SK-N-SH (cell line): Measurements from ENCODE around the gene TGFBR3. TPM values are rescaled to one million over a fixed set of nuclear protein-coding genes. Genes with fewer than 3 reads are reported as not detected.

Experiments
- CTCF ChIA-PET: fragments of 300-600, 350-600 bp; formaldehyde crosslinking; extraction: SDS; loops from one replicate; lab custom pipeline; 2021; lab: Yijun Ruan, JAX
- POLR2A ChIA-PET: fragments of 350-600 bp; sonication (Branson Sonifier 250); formaldehyde crosslinking; extraction: SDS; loops from one replicate; lab custom pipeline; 2020; ENCODE audit warnings: antibody characterized with exemption, inconsistent platforms; lab: Yijun Ruan, JAX
- DNase-seq: peaks from one replicate; pipeline ENCODE4 v3.0.0; 2012
- H2AFZ ChIP-seq: fragments of 200-600 bp; sonication (generic); 2 replicates; pipeline ENCODE4 v1.8.1; 2016; ENCODE audit warnings: antibody characterized with exemption, mild to moderate bottlenecking, low read depth
- H3F3A ChIP-seq: fragments of 200-600 bp; sonication (generic); replicated peaks from 2 replicates; pipeline ENCODE3; 2016; ENCODE audit warnings: antibody characterized with exemption, mild to moderate bottlenecking; ENCODE audit not compliant: insufficient read depth
- H3K27ac ChIP-seq, 2 experiments: fragments of 200-500 bp in 1 of 2; fragments of 200-600 bp in 1 of 2; sonication (Bioruptor generic) in 1 of 2; sonication (generic), shearing (Covaris generic) in 1 of 2; 2 replicates each; pipeline versions ENCODE4 v1.5.1 to v1.6.1; 2014 to 2016; ENCODE audit warnings: low read depth in 2 of 2, inconsistent platforms in 1 of 2, low read length in 1 of 2, mild to moderate bottlenecking in 1 of 2, mixed read lengths in 1 of 2
- H3K27me3 ChIP-seq: fragments of 200-600 bp; sonication (generic), shearing (Covaris generic); 2 replicates; pipeline ENCODE4 v1.6.1; 2016; ENCODE audit warnings: mixed run types; ENCODE audit not compliant: insufficient read depth
- H3K36me3 ChIP-seq, 2 experiments: fragments of 200-500 bp in 1 of 2; fragments of 200-600 bp in 1 of 2; sonication (Bioruptor generic) in 1 of 2; sonication (generic) in 1 of 2; replicated peaks in 1 of 2; 2 replicates each; pipeline versions ENCODE3 to v1.5.1; 2014 to 2016; ENCODE audit warnings: low read length in 1 of 2, mild to moderate bottlenecking in 1 of 2; ENCODE audit not compliant: insufficient read depth in 2 of 2, control insufficient read depth in 1 of 2
- H3K4me1 ChIP-seq, 2 experiments: fragments of 200-500 bp in 1 of 2; fragments of 200-600 bp in 1 of 2; sonication (Bioruptor generic) in 1 of 2; sonication (generic), shearing (Covaris generic) in 1 of 2; 2 replicates each; pipeline versions ENCODE4 v1.5.1 to v1.6.1; 2014 to 2016; ENCODE audit warnings: low read depth in 1 of 2, low read length in 1 of 2, mixed run types in 1 of 2; ENCODE audit not compliant: insufficient read depth in 2 of 2, control insufficient read depth in 1 of 2
- H3K4me2 ChIP-seq: fragments of 200-600 bp; sonication (generic), shearing (Covaris generic); 2 replicates; pipeline ENCODE4 v1.6.1; 2017; ENCODE audit warnings: mixed run types
- H3K4me3 ChIP-seq, 2 experiments: fragments of 200-500 bp in 1 of 2; fragments of 200-600 bp in 1 of 2; sonication (Bioruptor generic) in 1 of 2; sonication (generic), shearing (Covaris generic) in 1 of 2; 2 replicates each; pipeline versions ENCODE4 v1.5.1 to v1.8.1; 2014 to 2016; ENCODE audit warnings: low read depth in 2 of 2, inconsistent platforms in 1 of 2, low read length in 1 of 2, mild to moderate bottlenecking in 1 of 2, mixed read lengths in 1 of 2, moderate library complexity in 1 of 2
- H3K79me2 ChIP-seq: fragments of 200-600 bp; sonication (generic); 2 replicates; pipeline ENCODE4 v1.8.1; 2017; ENCODE audit warnings: mild to moderate bottlenecking; ENCODE audit not compliant: insufficient read depth
- H3K9ac ChIP-seq: fragments of 200-600 bp; sonication (generic); 2 replicates; pipeline ENCODE4 v1.6.1; 2017; ENCODE audit warnings: mixed run types
- H3K9me2 ChIP-seq: fragments of 200-600 bp; sonication (generic); 2 replicates; pipeline ENCODE4 v1.6.1; 2017; ENCODE audit warnings: mixed run types
- H3K9me3 ChIP-seq: fragments of 200-600 bp; sonication (generic); 2 replicates; pipeline ENCODE4 v1.6.1; 2017; ENCODE audit warnings: mixed run types, mild to moderate bottlenecking, moderate library complexity
- H4K20me1 ChIP-seq: fragments of 200-600 bp; sonication (generic); 2 replicates; pipeline ENCODE4 v1.6.1; 2017; ENCODE audit warnings: mild to moderate bottlenecking, mixed run types; ENCODE audit not compliant: insufficient read depth
- EZH2phosphoT487 ChIP-seq: fragments of 200-600 bp; sonication (generic); IDR thresholded peaks from 2 replicates; pipeline ENCODE4 v1.6.1; 2017; ENCODE audit warnings: low read depth, mixed run types, mild to moderate bottlenecking, antibody characterized with exemption, moderate library complexity, borderline replicate concordance
- FOXJ3 ChIP-seq: sonication (generic); formaldehyde crosslinking; IDR thresholded peaks from 2 replicates; pipeline ENCODE4 v1.5.1; 2020; ENCODE audit warnings: mild to moderate bottlenecking, missing genetic modification reagents
- FOXM1 ChIP-seq: IDR thresholded peaks from 2 replicates; pipeline ENCODE4 v1.4.0; 2012; ENCODE audit warnings: low read depth, mild to moderate bottlenecking
- GATA2 ChIP-seq: sonication (generic); formaldehyde crosslinking; IDR thresholded peaks from 2 replicates; pipeline ENCODE4 v1.5.0; 2020; ENCODE audit warnings: mild to moderate bottlenecking, missing genetic modification reagents
- JUND ChIP-seq: IDR thresholded peaks from 2 replicates; pipeline ENCODE4 v1.4.0; 2012
- MEF2A ChIP-seq: IDR thresholded peaks from 2 replicates; pipeline ENCODE4 v1.4.0; 2012; ENCODE audit warnings: low read depth, borderline replicate concordance
- POLR2AphosphoS5 ChIP-seq: IDR thresholded peaks from 2 replicates; pipeline ENCODE4 v1.6.1; 2012; ENCODE audit warnings: low read depth, low read length
- RAD21 ChIP-seq: IDR thresholded peaks from 2 replicates; pipeline ENCODE4 v1.6.1; 2012; ENCODE audit warnings: mild to moderate bottlenecking, low read length
- RCOR1 ChIP-seq: fragments of 150-350 bp; IDR thresholded peaks from 2 replicates; pipeline ENCODE4 v1.6.1; 2017; ENCODE audit warnings: antibody characterized with exemption, low read length
- RXRA ChIP-seq: IDR thresholded peaks from 2 replicates; pipeline ENCODE4 v1.4.0; 2012; ENCODE audit warnings: low read depth, mild to moderate bottlenecking, borderline replicate concordance
- SMC3 ChIP-seq: IDR thresholded peaks from 2 replicates; pipeline ENCODE4 v1.6.1; 2012; ENCODE audit warnings: low read depth, low read length, improper control_type of control experiment
- WGBS: methylation state at CpG from one replicate; pipeline ENCODE4 v1.1.6; 2017; ENCODE audit warnings: low lambda C conversion rate; 5-methylcytosine and 5-hydroxymethylcytosine counted together
- polyA plus RNA-seq, 3 experiments: library from polyadenylated mRNA; depleted of rRNA; stranded (reverse); fragments of >200 nt; gene quantifications; 2 replicates each; pipeline ENCODE4 v1.2.3, GENCODE V29; 2012
- TF ChIP-seq, protein P1 (sequence below): fragments of 150-350 bp; IDR thresholded peaks from 2 replicates; pipeline ENCODE4 v1.6.1; 2017; ENCODE audit warnings: antibody characterized with exemption, low read length, low read depth, borderline replicate concordance
- TF ChIP-seq, protein P2 (sequence below): IDR thresholded peaks from 2 replicates; pipeline ENCODE4 v1.6.1; 2012; ENCODE audit warnings: mild to moderate bottlenecking, low read depth, low read length, moderate library complexity
- TF ChIP-seq, protein P3 (sequence below): IDR thresholded peaks from 2 replicates; pipeline ENCODE4 v1.4.0; 2012; ENCODE audit warnings: low read depth, borderline replicate concordance

The TGFBR3 gene
- polyA plus RNA-seq, 1 of the 3 experiments (the other 2 are of a cell fraction): 0.07 TPM

DNA sequence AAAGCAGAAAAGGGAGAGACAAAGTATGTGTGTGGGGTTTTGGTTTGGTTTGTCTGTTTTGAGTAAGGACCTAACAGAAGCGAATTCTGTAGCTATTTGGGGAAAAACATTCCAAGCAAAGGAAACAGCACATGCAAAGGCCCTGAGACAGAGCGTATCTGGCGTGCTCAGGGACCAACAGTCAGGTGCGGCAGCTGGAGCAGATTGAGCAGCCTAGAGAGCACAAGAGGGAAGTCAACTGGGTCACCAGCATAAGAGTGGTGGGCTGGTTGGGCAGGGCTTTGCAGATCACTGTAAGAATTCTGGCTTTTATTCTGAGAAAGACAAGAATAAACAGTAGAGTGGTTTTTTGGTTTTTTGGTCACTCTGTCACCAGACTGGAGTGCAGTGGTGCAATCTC lies 11.8 kb downstream of the TGFBR3 start:
- H3K9me3 ChIP-seq: no peaks in the 10 kb centered on the region
- no peak overlapping the region for H3K27ac ChIP-seq
- no peak overlapping the region for H3K9ac ChIP-seq
- H4K20me1 ChIP-seq: no peaks in the 10 kb centered on the region
- DNase-seq: no peak
- H2AFZ ChIP-seq: no peak overlapping the region
- H3K9me2 ChIP-seq: no peaks in the 10 kb centered on the region
- no peaks in the 10 kb centered on the region for H3K79me2 ChIP-seq
- H3K4me3 ChIP-seq: no peak overlapping the region
- no peaks in the 10 kb centered on the region for H3F3A ChIP-seq
- no peaks in the 10 kb centered on the region for H3K4me1 ChIP-seq
- POLR2A ChIA-PET: no interaction called here
- CTCF ChIA-PET: no interaction called here
- no peaks in the 10 kb centered on the region for H3K36me3 ChIP-seq
- peaks cover 65% of the 10 kb centered on the region; the same call in 1 of the 2 replicates for H3K27me3 ChIP-seq
- 21% methylated on average over 4 of the region's 4 CpGs for WGBS
- TF ChIP-seq, protein P1, sequence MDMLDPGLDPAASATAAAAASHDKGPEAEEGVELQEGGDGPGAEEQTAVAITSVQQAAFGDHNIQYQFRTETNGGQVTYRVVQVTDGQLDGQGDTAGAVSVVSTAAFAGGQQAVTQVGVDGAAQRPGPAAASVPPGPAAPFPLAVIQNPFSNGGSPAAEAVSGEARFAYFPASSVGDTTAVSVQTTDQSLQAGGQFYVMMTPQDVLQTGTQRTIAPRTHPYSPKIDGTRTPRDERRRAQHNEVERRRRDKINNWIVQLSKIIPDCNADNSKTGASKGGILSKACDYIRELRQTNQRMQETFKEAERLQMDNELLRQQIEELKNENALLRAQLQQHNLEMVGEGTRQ: no peak
- TF ChIP-seq JUND: no peak
- H3K4me2 ChIP-seq: no peak overlapping the region

GRCh38 chr1:91872559-91873081 lies 13.3 kb downstream of the TGFBR3 start:
- H3K9me3 ChIP-seq: no peaks in the 10 kb centered on the region
- 2% methylated on average over 7 of the region's 7 CpGs for WGBS
- H3K4me1 ChIP-seq: no peaks in the 10 kb centered on the region
- H3K36me3 ChIP-seq: no peaks in the 10 kb centered on the region
- no peak overlapping the region for H3K9ac ChIP-seq
- CTCF ChIA-PET: interaction anchor here (1.4 kb wide), 1 partner anchor 13 kb away, joined by 3 read pairs; the partner anchor contains the start of gene TGFBR3
- no peak overlapping the region for H3K4me2 ChIP-seq
- no peak overlapping the region for H3K27ac ChIP-seq
- no peak overlapping the region for H3K4me3 ChIP-seq
- no peaks in the 10 kb centered on the region for H4K20me1 ChIP-seq
- no peak overlapping the region for H2AFZ ChIP-seq
- TF ChIP-seq, protein P2, sequence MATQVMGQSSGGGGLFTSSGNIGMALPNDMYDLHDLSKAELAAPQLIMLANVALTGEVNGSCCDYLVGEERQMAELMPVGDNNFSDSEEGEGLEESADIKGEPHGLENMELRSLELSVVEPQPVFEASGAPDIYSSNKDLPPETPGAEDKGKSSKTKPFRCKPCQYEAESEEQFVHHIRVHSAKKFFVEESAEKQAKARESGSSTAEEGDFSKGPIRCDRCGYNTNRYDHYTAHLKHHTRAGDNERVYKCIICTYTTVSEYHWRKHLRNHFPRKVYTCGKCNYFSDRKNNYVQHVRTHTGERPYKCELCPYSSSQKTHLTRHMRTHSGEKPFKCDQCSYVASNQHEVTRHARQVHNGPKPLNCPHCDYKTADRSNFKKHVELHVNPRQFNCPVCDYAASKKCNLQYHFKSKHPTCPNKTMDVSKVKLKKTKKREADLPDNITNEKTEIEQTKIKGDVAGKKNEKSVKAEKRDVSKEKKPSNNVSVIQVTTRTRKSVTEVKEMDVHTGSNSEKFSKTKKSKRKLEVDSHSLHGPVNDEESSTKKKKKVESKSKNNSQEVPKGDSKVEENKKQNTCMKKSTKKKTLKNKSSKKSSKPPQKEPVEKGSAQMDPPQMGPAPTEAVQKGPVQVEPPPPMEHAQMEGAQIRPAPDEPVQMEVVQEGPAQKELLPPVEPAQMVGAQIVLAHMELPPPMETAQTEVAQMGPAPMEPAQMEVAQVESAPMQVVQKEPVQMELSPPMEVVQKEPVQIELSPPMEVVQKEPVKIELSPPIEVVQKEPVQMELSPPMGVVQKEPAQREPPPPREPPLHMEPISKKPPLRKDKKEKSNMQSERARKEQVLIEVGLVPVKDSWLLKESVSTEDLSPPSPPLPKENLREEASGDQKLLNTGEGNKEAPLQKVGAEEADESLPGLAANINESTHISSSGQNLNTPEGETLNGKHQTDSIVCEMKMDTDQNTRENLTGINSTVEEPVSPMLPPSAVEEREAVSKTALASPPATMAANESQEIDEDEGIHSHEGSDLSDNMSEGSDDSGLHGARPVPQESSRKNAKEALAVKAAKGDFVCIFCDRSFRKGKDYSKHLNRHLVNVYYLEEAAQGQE: no peak
- TF ChIP-seq EZH2phosphoT487: no peak
- TF ChIP-seq GATA2: no peak
- TF ChIP-seq, protein P1: no peak
- TF ChIP-seq MEF2A: no peak
- TF ChIP-seq RAD21: no peak
- TF ChIP-seq, protein P3, sequence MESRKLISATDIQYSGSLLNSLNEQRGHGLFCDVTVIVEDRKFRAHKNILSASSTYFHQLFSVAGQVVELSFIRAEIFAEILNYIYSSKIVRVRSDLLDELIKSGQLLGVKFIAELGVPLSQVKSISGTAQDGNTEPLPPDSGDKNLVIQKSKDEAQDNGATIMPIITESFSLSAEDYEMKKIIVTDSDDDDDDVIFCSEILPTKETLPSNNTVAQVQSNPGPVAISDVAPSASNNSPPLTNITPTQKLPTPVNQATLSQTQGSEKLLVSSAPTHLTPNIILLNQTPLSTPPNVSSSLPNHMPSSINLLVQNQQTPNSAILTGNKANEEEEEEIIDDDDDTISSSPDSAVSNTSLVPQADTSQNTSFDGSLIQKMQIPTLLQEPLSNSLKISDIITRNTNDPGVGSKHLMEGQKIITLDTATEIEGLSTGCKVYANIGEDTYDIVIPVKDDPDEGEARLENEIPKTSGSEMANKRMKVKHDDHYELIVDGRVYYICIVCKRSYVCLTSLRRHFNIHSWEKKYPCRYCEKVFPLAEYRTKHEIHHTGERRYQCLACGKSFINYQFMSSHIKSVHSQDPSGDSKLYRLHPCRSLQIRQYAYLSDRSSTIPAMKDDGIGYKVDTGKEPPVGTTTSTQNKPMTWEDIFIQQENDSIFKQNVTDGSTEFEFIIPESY: no peak
- TF ChIP-seq FOXM1: no peak
- TF ChIP-seq RXRA: no peak
- TF ChIP-seq POLR2AphosphoS5: no peak
- TF ChIP-seq FOXJ3 (CRISPR knock-in tag): no peak
- TF ChIP-seq SMC3: no peak
- TF ChIP-seq RCOR1: no peak
- POLR2A ChIA-PET: no interaction called here
- H3K27me3 ChIP-seq: peaks cover 67% of the 10 kb centered on the region; the same call in 1 of the 2 replicates
- no peaks in the 10 kb centered on the region for H3K79me2 ChIP-seq
- no peaks in the 10 kb centered on the region for H3K9me2 ChIP-seq
- no peak for DNase-seq
- no peaks in the 10 kb centered on the region for H3F3A ChIP-seq
